IMR-90 (cell line): ENCODE results near the gene NOL6. TPM values are rescaled to one million over a fixed set of nuclear protein-coding genes. Genes with fewer than 3 reads are reported as not detected.

ENCODE experiments used
- ATAC-seq: fragments of 200-7000 bp; cut with Tn5 transposase; 2 replicates; pipeline ENCODE4 v1.9.1; 2020; ENCODE audit warnings: low read depth, mild to moderate bottlenecking, moderate library complexity
- BruUV-seq: library from RNA; stranded (reverse); fragments of 400-500 nt; replicated peaks from 2 replicates; lab custom pipeline; 2021; lab: Mats Ljungman, UMichigan
- CTCF ChIA-PET: fragments of 300-600 bp; formaldehyde crosslinking; extraction: SDS; loops from one replicate; lab custom pipeline; 2021; ENCODE audit warnings: antibody characterized with exemption; lab: Yijun Ruan, JAX
- POLR2A ChIA-PET: fragments of 300-600 bp; sonication (Branson Sonifier 250); formaldehyde crosslinking; loops from one replicate; lab custom pipeline; 2022; ENCODE audit warnings: antibody characterized with exemption; ENCODE audit not compliant: unreplicated experiment; lab: Charles Lee
- DNase-seq: peaks from one replicate; pipeline ENCODE4 v3.0.0; 2013
- H2AFZ ChIP-seq: replicated peaks from 2 replicates; pipeline ENCODE3; 2013; ENCODE audit warnings: low read length, mild to moderate bottlenecking; ENCODE audit not compliant: poor library complexity
- H2AK5ac ChIP-seq: 2 replicates; pipeline ENCODE4 v1.6.1; 2013; ENCODE audit warnings: low read depth, low read length, inconsistent platforms
- H2AK9ac ChIP-seq: replicated peaks from 2 replicates; pipeline ENCODE3; 2013; ENCODE audit warnings: mild to moderate bottlenecking, low read depth, low read length, moderate library complexity; ENCODE audit not compliant: poor library complexity
- H2BK120ac ChIP-seq: 2 replicates; pipeline ENCODE4 v1.6.1; 2013; ENCODE audit warnings: low read depth, low read length, inconsistent platforms
- H2BK15ac ChIP-seq: 3 replicates; pipeline ENCODE4 v1.6.1; 2013; ENCODE audit warnings: low read depth, low read length, inconsistent platforms
- H2BK20ac ChIP-seq: 2 replicates; pipeline ENCODE4 v1.6.1; 2013; ENCODE audit warnings: low read depth, mild to moderate bottlenecking, inconsistent platforms, low read length, moderate library complexity
- H2BK5ac ChIP-seq: 2 replicates; pipeline ENCODE4 v1.6.1; 2013; ENCODE audit warnings: mild to moderate bottlenecking, low read depth, low read length, inconsistent platforms; ENCODE audit not compliant: poor library complexity, severe bottlenecking
- H3K14ac ChIP-seq: replicated peaks from 2 replicates; pipeline ENCODE4 v1.6.1; 2013; ENCODE audit warnings: low read depth, low read length, inconsistent platforms
- H3K18ac ChIP-seq: 2 replicates; pipeline ENCODE4 v1.6.1; 2013; ENCODE audit warnings: low read depth, low read length, control low read depth
- H3K23ac ChIP-seq: 2 replicates; pipeline ENCODE4 v1.6.1; 2013; ENCODE audit warnings: low read depth, low read length, inconsistent platforms
- H3K27ac ChIP-seq: 2 replicates; pipeline ENCODE4 v1.5.1; 2013; ENCODE audit warnings: mild to moderate bottlenecking, control low read depth, low read length; ENCODE audit not compliant: insufficient read depth
- H3K27me3 ChIP-seq: 2 replicates; pipeline ENCODE4 v1.6.1; 2013; ENCODE audit warnings: low read length; ENCODE audit not compliant: control insufficient read depth, insufficient read depth
- H3K36me3 ChIP-seq: 2 replicates; pipeline ENCODE4 v1.6.1; 2013; ENCODE audit warnings: low read length, mixed read lengths; ENCODE audit not compliant: control insufficient read depth, insufficient read depth
- H3K4ac ChIP-seq: 2 replicates; pipeline ENCODE4 v1.6.1; 2013; ENCODE audit warnings: low read depth, low read length, inconsistent platforms
- H3K4me1 ChIP-seq: 2 replicates; pipeline ENCODE4 v1.6.1; 2013; ENCODE audit warnings: low read length, mixed read lengths; ENCODE audit not compliant: control insufficient read depth, insufficient read depth
- H3K4me2 ChIP-seq: 2 replicates; pipeline ENCODE4 v1.6.1; 2013; ENCODE audit warnings: low read depth, mild to moderate bottlenecking, control low read depth, low read length, moderate library complexity
- H3K4me3 ChIP-seq: 2 replicates; pipeline ENCODE4 v1.5.1; 2013; ENCODE audit warnings: low read depth, mild to moderate bottlenecking, control low read depth, low read length, moderate library complexity; ENCODE audit not compliant: insufficient read depth
- H3K56ac ChIP-seq: 2 replicates; pipeline ENCODE4 v1.6.1; 2013; ENCODE audit warnings: low read length, inconsistent platforms; ENCODE audit not compliant: insufficient read depth; ENCODE audit errors: extremely low read depth
- H3K79me1 ChIP-seq, 2 experiments: 2 replicates each; pipeline ENCODE4 v1.6.1; 2013; ENCODE audit warnings: low read length in 2 of 2, inconsistent platforms in 1 of 2, low read depth in 1 of 2
- H3K9ac ChIP-seq: 2 replicates; pipeline ENCODE4 v1.6.1; 2013; ENCODE audit warnings: low read depth, low read length, control low read depth
- H3K9me1 ChIP-seq: 2 replicates; pipeline ENCODE4 v1.6.1; 2013; ENCODE audit warnings: low read length, inconsistent platforms; ENCODE audit not compliant: insufficient read depth
- H3K9me3 ChIP-seq: 2 replicates; pipeline ENCODE4 v1.6.1; 2013; ENCODE audit warnings: low read length; ENCODE audit not compliant: control insufficient read depth, insufficient read depth
- H4K20me1 ChIP-seq: 2 replicates; pipeline ENCODE4 v1.6.1; 2013; ENCODE audit warnings: low read length, inconsistent platforms; ENCODE audit not compliant: insufficient read depth
- H4K5ac ChIP-seq: 2 replicates; pipeline ENCODE4 v1.6.1; 2013; ENCODE audit warnings: mild to moderate bottlenecking, low read depth, low read length, control low read depth
- H4K8ac ChIP-seq, 2 experiments: 2 replicates each; pipeline ENCODE4 v1.6.1; 2013; ENCODE audit warnings: low read depth in 2 of 2, low read length in 2 of 2, control low read depth in 1 of 2, inconsistent platforms in 1 of 2
- H4K91ac ChIP-seq: 2 replicates; pipeline ENCODE4 v1.6.1; 2013; ENCODE audit warnings: low read depth, low read length, inconsistent platforms; ENCODE audit not compliant: insufficient read depth
- BHLHE40 ChIP-seq: fragments of 150-350 bp; IDR thresholded peaks from 2 replicates; pipeline ENCODE4 v1.6.1; 2016; ENCODE audit warnings: mild to moderate bottlenecking, low read depth, low read length
- CTCF ChIP-seq: conservative IDR thresholded peaks from 2 replicates; pipeline ENCODE4 v1.5.1; 2012; ENCODE audit warnings: mild to moderate bottlenecking, low read depth, low read length, improper control_type of control experiment
- NFE2L2 ChIP-seq: fragments of 150-350 bp; IDR thresholded peaks from 2 replicates; pipeline ENCODE4 v1.6.1; 2016; ENCODE audit warnings: low read depth, mild to moderate bottlenecking, low read length
- RAD21 ChIP-seq: IDR thresholded peaks from 2 replicates; pipeline ENCODE4 v1.6.1; 2012; ENCODE audit warnings: low read length, improper control_type of control experiment
- RFX5 ChIP-seq: IDR thresholded peaks from 2 replicates; pipeline ENCODE4 v1.8.0; 2012; ENCODE audit warnings: low read depth, mild to moderate bottlenecking, low read length, moderate library complexity
- SMC3 ChIP-seq: fragments of 150-350 bp; IDR thresholded peaks from 2 replicates; pipeline ENCODE4 v1.6.1; 2016; ENCODE audit warnings: low read depth, mild to moderate bottlenecking, antibody characterized with exemption, low read length, moderate library complexity
- WGBS, 2 experiments: methylation state at CpG; one replicate each; pipeline versions ENCODE4 v1.1.5 to v1.1.7; 2013; ENCODE audit warnings: missing lambda C conversion rate in 2 of 2; ENCODE audit not compliant: insufficient read length in 1 of 2; ENCODE audit errors: extremely low coverage in 2 of 2; 5-methylcytosine and 5-hydroxymethylcytosine counted together
- dilution Hi-C: fragments of 300-500 bp; cut with HindIII; formaldehyde crosslinking; loops from one replicate; pipeline ENCODE4 v1.14.3; 2018; ENCODE audit warnings: low sequenced_read_pairs; ENCODE audit not compliant: unreplicated experiment
- in situ Hi-C: fragments of 300-500 bp; cut with MboI; formaldehyde crosslinking; loops from 3 replicates; pipeline ENCODE4 v1.14.3; 2019; ENCODE audit warnings: low sequenced_read_pairs, inconsistent platforms, mixed read lengths
- intact Hi-C: fragments of 100-400 bp; cut with micrococcal nuclease; formaldehyde crosslinking; loops from 2 replicates; pipeline ENCODE4 v1.10.0; 2022
- polyA plus RNA-seq, 3 experiments: library from polyadenylated mRNA; depleted of rRNA; stranded (reverse); fragments of >200 nt; gene quantifications; 2 replicates each; pipeline ENCODE4 v1.2.3, GENCODE V29; 2012; ENCODE audit warnings: low replicate concordance in 1 of 3
- total RNA-seq: library from RNA; depleted of rRNA; stranded (reverse); fragments of >200 nt; gene quantifications from 2 replicates; pipeline ENCODE4 v1.2.3, GENCODE V29; 2012

NOL6 gene
- total and polyA plus RNA-seq, 2 of the 4 experiments (the other 2 are of a cell fraction): 47.3 to 71.7 TPM

- Histone ChIP-seq H2BK15ac (no peak overlapping the region), H3K4me3 (no peak overlapping the region), H3K4me1 (no peaks in the 10 kb centered on the region; the same call in 1 of the 2 replicates), H2BK120ac (no peak overlapping the region; the same call in 1 of the 2 replicates), H4K91ac (no peak overlapping the region), H3K18ac (no peak overlapping the region), H3K27me3 (no peaks in the 10 kb centered on the region), H3K9ac (no peak overlapping the region), H3K4ac (no peak overlapping the region; the same call in 1 of the 2 replicates), H2AK9ac (no peak overlapping the region), H3K23ac (no peak overlapping the region), H4K5ac (no peak overlapping the region), H3K9me3 (peaks cover 8% of the 10 kb centered on the region), H3K9me1 (no peaks in the 10 kb centered on the region), H2BK5ac (peak overlapping the region; percentile 28), H3K4me2 (no peak overlapping the region), H3K36me3 (no peaks in the 10 kb centered on the region), H3K79me1 (peaks cover 0 to 1% of the 10 kb centered on the region in 2 experiments; a peak in 2 of 4 replicates), H2AFZ (no peak overlapping the region), H4K8ac (peak overlapping the region in 1 of 2 experiments; percentile 5; a peak in 1 of 4 replicates), H3K27ac (no peak overlapping the region), H2AK5ac (no peak overlapping the region; the same call in 1 of the 2 replicates), H3K56ac (no peak overlapping the region), H4K20me1 (no peaks in the 10 kb centered on the region), H3K14ac (no peak overlapping the region), H2BK20ac (0 out of 2 replicates have a peak overlapping the region, but pooled peaks have one; percentile 39)
- WGBS, 2 experiments: no CpG with 5 or more reads among the region's 2 CpGs
- intact Hi-C loops (loop anchor here (5.0 kb wide), 2 partner anchors 45 to 230 kb away; partner anchors contain the start of gene NOL6), dilution Hi-C loops (no loop called here), in situ Hi-C loops (no loop called here)
- DNase-seq (peak; percentile 60), ATAC-seq (peak; percentile 71)
- CTCF ChIA-PET: interaction anchor here (1.1 to 1.6 kb wide), 2 partner anchors 13 to 43 kb away, joined by 3 to 7 read pairs; partner anchors contain the start of gene NOL6
- TF ChIP-seq RAD21: peak; percentile 53
- no peak for TF ChIP-seq BHLHE40
- TF ChIP-seq CTCF: peak; percentile 67
- TF ChIP-seq NFE2L2: no peak
- peak; percentile 44; the same call in 1 of the 2 replicates for TF ChIP-seq SMC3
- TF ChIP-seq RFX5: no peak
- no TSS peak for BruUV-seq
- POLR2A ChIA-PET: no interaction called here
Measured at GRCh38 chr9:33517373-33517772, 43.6 kb upstream of the NOL6 start.
